WERI-Rb-1 (cell line): ENCODE measurements around the gene PPP2R3A.

Experiments
- DNase-seq: peaks from one replicate; pipeline ENCODE4 v3.0.0-alpha.2; 2020
- H3K27ac ChIP-seq: fragments of 250-450 bp; sonication (Bioruptor Pico); 2 replicates; pipeline ENCODE4 v1.5.1; 2020; ENCODE audit warnings: mild to moderate bottlenecking, moderate library complexity
- H3K27me3 ChIP-seq: fragments of 250-450 bp; sonication (Bioruptor Pico); 2 replicates; pipeline ENCODE4 v1.5.1; 2021; ENCODE audit warnings: mild to moderate bottlenecking, low read depth, moderate library complexity; ENCODE audit not compliant: insufficient read depth, severe bottlenecking
- H3K36me3 ChIP-seq: fragments of 250-450 bp; sonication (Bioruptor Pico); 2 replicates; pipeline ENCODE4 v1.5.1; 2020; ENCODE audit warnings: mild to moderate bottlenecking, moderate library complexity
- H3K4me3 ChIP-seq: 2 replicates; pipeline ENCODE4 v1.5.1; 2011; ENCODE audit warnings: low read depth, mild to moderate bottlenecking, control low read depth, low read length
- H3K9me3 ChIP-seq: fragments of 250-450 bp; sonication (Bioruptor Pico); 2 replicates; pipeline ENCODE4 v1.5.1; 2021; ENCODE audit warnings: mild to moderate bottlenecking, moderate library complexity; ENCODE audit not compliant: severe bottlenecking
- TF ChIP-seq, protein P1 (sequence below): IDR thresholded peaks from 2 replicates; pipeline ENCODE4 v1.5.1; 2011; ENCODE audit warnings: low read depth, mild to moderate bottlenecking, control low read depth, inconsistent platforms, low read length

PPP2R3A gene

DNA sequence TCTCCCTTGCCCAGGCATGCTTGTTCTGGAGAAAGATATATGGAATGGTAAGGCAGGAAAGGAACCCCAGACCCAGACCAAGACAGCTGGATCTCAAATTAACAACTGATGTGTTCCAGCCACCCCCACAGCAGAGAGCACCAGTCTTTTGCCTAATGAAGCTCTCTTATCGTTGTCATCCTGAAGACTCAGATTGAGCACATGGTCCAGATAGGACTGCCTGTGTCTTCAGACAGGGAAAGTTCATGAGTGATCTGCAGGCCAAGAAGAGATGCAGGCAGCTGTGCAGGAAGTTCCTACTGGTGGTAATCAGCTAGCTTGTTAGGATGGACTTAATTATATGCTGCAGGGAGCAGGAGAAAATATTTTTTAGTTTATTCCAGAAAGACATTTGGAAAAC, 53.3 kb downstream of the PPP2R3A start:
- TF ChIP-seq, protein P1, sequence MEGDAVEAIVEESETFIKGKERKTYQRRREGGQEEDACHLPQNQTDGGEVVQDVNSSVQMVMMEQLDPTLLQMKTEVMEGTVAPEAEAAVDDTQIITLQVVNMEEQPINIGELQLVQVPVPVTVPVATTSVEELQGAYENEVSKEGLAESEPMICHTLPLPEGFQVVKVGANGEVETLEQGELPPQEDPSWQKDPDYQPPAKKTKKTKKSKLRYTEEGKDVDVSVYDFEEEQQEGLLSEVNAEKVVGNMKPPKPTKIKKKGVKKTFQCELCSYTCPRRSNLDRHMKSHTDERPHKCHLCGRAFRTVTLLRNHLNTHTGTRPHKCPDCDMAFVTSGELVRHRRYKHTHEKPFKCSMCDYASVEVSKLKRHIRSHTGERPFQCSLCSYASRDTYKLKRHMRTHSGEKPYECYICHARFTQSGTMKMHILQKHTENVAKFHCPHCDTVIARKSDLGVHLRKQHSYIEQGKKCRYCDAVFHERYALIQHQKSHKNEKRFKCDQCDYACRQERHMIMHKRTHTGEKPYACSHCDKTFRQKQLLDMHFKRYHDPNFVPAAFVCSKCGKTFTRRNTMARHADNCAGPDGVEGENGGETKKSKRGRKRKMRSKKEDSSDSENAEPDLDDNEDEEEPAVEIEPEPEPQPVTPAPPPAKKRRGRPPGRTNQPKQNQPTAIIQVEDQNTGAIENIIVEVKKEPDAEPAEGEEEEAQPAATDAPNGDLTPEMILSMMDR = no peak
- no peak overlapping the region for H3K27ac ChIP-seq
- DNase-seq = no peak
- H3K9me3 ChIP-seq = no peaks in the 10 kb centered on the region
- no peaks in the 10 kb centered on the region for H3K36me3 ChIP-seq
- H3K4me3 ChIP-seq = no peak overlapping the region
- no peaks in the 10 kb centered on the region for H3K27me3 ChIP-seq

DNA sequence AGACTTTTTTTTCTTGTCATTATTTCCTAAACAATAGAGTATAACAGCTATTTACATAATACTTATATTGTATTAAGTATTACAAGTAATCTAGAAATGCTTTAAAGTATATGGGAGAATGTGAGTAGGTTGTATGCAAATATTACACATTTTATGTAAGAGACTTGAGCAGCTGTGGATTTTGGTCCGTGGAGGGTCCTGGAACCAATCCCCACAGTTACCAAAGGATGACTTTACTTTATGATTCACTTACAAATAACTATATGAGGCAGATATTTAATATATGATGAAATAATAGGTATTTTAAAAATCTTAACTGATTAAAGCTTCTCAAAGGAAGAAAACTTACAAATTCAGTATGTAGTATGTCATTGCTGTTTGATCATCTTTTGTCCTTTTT, 56.3 kb downstream of the PPP2R3A start:
- TF ChIP-seq, protein P1 = no peak
- Histone ChIP-seq H3K9me3 (no peaks in the 10 kb centered on the region), H3K27ac (no peak overlapping the region), H3K36me3 (no peaks in the 10 kb centered on the region), H3K27me3 (no peaks in the 10 kb centered on the region), H3K4me3 (no peak overlapping the region)
- no peak for DNase-seq

DNA sequence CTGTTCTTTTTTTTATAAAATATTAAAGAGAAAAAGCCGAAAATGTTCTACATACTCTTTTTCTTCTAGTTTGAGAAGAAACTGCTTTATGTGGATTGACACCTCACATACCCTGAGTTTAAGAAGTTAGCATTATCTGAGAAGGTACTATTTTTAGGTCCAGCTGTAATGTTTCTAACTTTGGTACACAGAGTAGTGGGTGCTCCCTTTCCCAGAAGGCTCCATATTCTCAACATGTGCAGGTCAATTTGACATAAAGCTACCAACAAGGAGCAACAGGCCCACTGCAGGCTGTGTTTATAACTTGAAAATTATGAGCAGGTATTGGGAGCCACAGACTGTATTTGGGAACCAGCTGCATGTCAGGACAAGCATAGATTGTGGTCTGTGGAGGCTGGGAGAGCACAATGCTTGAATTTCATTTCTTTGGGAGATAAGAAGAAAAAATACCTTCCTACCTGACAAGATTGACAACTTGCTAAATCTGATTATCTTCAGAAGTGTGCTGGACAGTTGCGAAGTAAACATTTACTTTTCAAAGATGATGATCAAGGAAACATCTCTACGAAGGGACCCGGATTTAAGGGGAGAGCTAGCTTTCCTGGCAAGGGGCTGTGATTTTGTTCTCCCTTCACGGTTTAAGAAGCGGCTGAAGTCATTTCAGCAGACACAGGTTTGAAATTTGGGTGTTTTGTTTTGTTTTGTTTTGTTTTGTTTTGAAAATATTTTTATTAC, 57.2 kb downstream of the PPP2R3A start:
- Histone ChIP-seq H3K36me3 (no peaks in the 10 kb centered on the region), H3K27ac (no peak overlapping the region), H3K4me3 (no peak overlapping the region), H3K9me3 (no peaks in the 10 kb centered on the region), H3K27me3 (no peaks in the 10 kb centered on the region)
- no peak for DNase-seq
- TF ChIP-seq, protein P1 = no peak

DNA sequence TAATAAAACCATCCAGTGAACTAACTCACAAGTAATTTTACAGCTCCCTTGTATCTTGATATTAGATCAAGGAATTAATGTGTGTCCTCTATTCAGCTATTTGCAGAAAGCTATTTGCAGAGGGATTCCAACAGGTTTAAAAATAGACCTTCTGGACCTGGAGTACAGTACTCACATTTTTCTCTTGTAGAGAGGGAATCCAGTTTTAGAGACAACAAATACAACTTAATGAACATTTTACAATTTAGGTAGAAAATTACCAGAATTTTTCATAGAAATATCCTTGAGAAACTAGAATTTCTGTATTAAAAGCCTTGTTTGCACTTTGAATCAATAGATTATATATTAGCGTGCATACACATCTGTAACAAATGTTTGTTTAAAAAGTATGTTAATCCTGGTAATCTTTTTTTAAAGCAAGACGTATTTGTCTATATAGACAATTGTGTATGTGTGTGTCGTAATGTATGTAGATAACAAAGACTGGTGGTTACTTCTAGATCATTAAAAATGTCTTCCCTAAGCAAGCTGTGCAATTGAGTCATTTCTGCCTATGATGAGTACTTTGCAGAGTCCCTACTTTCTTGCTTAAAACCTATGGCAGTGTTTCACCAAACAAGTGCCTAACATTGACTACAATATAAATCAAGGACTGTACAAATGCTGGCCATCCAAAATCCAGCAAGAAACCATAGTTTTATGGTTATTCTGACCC, 57.9 kb downstream of the PPP2R3A start:
- H3K27me3 ChIP-seq = no peaks in the 10 kb centered on the region
- H3K36me3 ChIP-seq = no peaks in the 10 kb centered on the region
- no peak overlapping the region for H3K4me3 ChIP-seq
- DNase-seq = no peak
- TF ChIP-seq, protein P1 = no peak
- no peak overlapping the region for H3K27ac ChIP-seq
- no peaks in the 10 kb centered on the region for H3K9me3 ChIP-seq

DNA sequence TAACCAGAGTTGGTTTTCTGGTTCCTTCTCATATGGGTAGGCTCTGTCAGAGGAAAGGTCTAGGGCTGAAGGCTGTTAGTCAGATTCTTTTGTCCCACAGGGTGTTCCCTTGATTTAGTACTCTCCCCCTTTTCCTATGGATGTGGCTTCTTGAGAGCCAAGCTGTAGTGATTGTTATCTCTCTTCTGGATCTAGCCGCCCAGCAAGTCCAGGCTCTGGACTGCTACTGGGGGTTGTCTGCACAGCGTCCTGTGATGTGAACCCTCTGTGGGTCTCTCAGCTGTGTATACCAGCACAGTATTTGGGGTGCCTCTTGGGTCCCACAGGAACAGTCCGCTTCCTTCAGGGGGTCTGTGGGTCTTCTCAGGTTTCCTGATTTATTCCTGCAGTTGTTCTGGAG, 70.8 kb downstream of the PPP2R3A start:
- TF ChIP-seq, protein P1 = no peak
- DNase-seq = no peak

More for the DNA sequence above, 70.8 kb downstream of the PPP2R3A start:
- no peak overlapping the region for H3K4me3 ChIP-seq
- no peak overlapping the region for H3K27ac ChIP-seq
- no peaks in the 10 kb centered on the region for H3K36me3 ChIP-seq
- no peaks in the 10 kb centered on the region for H3K27me3 ChIP-seq
- H3K9me3 ChIP-seq = no peaks in the 10 kb centered on the region
